DOHH2 (cell line): ENCODE data around the gene PIWIL4.
"Not testable (repeated sequence)": the region's sequence is repeated elsewhere in the genome, so short reads cannot be mapped to it uniquely, and the experiment has no call there.

Experiments used
- H3F3A ChIP-seq: fragments of 200-600 bp; sonication (generic), shearing (Covaris generic); 2 replicates; pipeline ENCODE4 v1.6.0; 2016; ENCODE audit warnings: antibody characterized with exemption, mild to moderate bottlenecking; ENCODE audit not compliant: control insufficient read depth, insufficient read depth
- H3K27ac ChIP-seq: fragments of 200-600 bp; sonication (generic); 2 replicates; pipeline ENCODE4 v1.5.1; 2014; ENCODE audit warnings: low read depth, mild to moderate bottlenecking, low read length, moderate library complexity
- H3K27me3 ChIP-seq: fragments of 200-600 bp; sonication (generic); 2 replicates; pipeline ENCODE4 v1.6.1; 2014; ENCODE audit warnings: mild to moderate bottlenecking, low read length, mixed read lengths; ENCODE audit not compliant: control insufficient read depth
- H3K36me3 ChIP-seq: fragments of 200-600 bp; sonication (generic); 2 replicates; pipeline ENCODE4 v1.6.1; 2014; ENCODE audit warnings: mild to moderate bottlenecking, low read length, moderate library complexity, mixed read lengths; ENCODE audit not compliant: control insufficient read depth
- H3K4me1 ChIP-seq: fragments of 200-600 bp; sonication (generic); 2 replicates; pipeline ENCODE4 v1.6.1; 2014; ENCODE audit warnings: mild to moderate bottlenecking, low read length, mixed read lengths; ENCODE audit not compliant: control insufficient read depth
- H3K4me2 ChIP-seq: fragments of 200-600 bp; sonication (generic); 2 replicates; pipeline ENCODE4 v1.6.0; 2014; ENCODE audit warnings: mild to moderate bottlenecking, low read length, moderate library complexity
- H3K4me3 ChIP-seq: fragments of 200-600 bp; sonication (generic); 2 replicates; pipeline ENCODE4 v1.5.1; 2014; ENCODE audit warnings: mild to moderate bottlenecking, low read length, mixed read lengths
- H3K79me2 ChIP-seq: fragments of 200-600 bp; sonication (generic); 2 replicates; pipeline ENCODE4 v1.6.1; 2014; ENCODE audit warnings: mild to moderate bottlenecking, low read length, mixed read lengths; ENCODE audit not compliant: control insufficient read depth
- H3K9me2 ChIP-seq: fragments of 200-600 bp; sonication (generic); replicated peaks from 2 replicates; pipeline ENCODE4 v1.6.1; 2014; ENCODE audit warnings: mild to moderate bottlenecking, low read length, mixed read lengths; ENCODE audit not compliant: control insufficient read depth
- H3K9me3 ChIP-seq: fragments of 200-600 bp; sonication (generic); 2 replicates; pipeline ENCODE4 v1.6.1; 2014; ENCODE audit warnings: antibody characterized with exemption, low read length, mixed read lengths; ENCODE audit not compliant: control insufficient read depth, insufficient read depth
- H4K20me1 ChIP-seq: fragments of 200-600 bp; sonication (generic); 2 replicates; pipeline ENCODE4 v1.6.0; 2014; ENCODE audit warnings: low read depth, mild to moderate bottlenecking, antibody characterized with exemption, low read length, moderate library complexity; ENCODE audit not compliant: control insufficient read depth, insufficient read depth
- EZH2phosphoT487 ChIP-seq: fragments of 200-600 bp; sonication (generic); IDR thresholded peaks from 2 replicates; pipeline ENCODE4 v1.6.1; 2017; ENCODE audit warnings: borderline replicate concordance, mild to moderate bottlenecking, antibody characterized with exemption, low read length, moderate library complexity, mixed read lengths
- TF ChIP-seq, protein P1 (sequence below): fragments of 200-600 bp; sonication (generic); IDR thresholded peaks from one replicate; pipeline ENCODE4 v1.5.1; 2014; ENCODE audit warnings: antibody characterized with exemption, mild to moderate bottlenecking, low read depth, low read length; ENCODE audit not compliant: poor library complexity, severe bottlenecking

Gene PIWIL4

GRCh38 chr11:94639901-94640721, 72.9 kb downstream of the PIWIL4 start:
- H3K4me3 ChIP-seq, result no peak overlapping the region
- H3K9me3 ChIP-seq, result no peaks in the 10 kb centered on the region
- H3K4me2 ChIP-seq, result no peak overlapping the region
- no peaks in the 10 kb centered on the region for H3K27me3 ChIP-seq
- H3K79me2 ChIP-seq, result no peaks in the 10 kb centered on the region
- no peaks in the 10 kb centered on the region for H4K20me1 ChIP-seq
- H3K4me1 ChIP-seq, result no peaks in the 10 kb centered on the region
- H3K27ac ChIP-seq, result no peak overlapping the region
- TF ChIP-seq, protein P1, sequence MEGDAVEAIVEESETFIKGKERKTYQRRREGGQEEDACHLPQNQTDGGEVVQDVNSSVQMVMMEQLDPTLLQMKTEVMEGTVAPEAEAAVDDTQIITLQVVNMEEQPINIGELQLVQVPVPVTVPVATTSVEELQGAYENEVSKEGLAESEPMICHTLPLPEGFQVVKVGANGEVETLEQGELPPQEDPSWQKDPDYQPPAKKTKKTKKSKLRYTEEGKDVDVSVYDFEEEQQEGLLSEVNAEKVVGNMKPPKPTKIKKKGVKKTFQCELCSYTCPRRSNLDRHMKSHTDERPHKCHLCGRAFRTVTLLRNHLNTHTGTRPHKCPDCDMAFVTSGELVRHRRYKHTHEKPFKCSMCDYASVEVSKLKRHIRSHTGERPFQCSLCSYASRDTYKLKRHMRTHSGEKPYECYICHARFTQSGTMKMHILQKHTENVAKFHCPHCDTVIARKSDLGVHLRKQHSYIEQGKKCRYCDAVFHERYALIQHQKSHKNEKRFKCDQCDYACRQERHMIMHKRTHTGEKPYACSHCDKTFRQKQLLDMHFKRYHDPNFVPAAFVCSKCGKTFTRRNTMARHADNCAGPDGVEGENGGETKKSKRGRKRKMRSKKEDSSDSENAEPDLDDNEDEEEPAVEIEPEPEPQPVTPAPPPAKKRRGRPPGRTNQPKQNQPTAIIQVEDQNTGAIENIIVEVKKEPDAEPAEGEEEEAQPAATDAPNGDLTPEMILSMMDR, result no peak
- no peak for TF ChIP-seq EZH2phosphoT487
- H3F3A ChIP-seq, result no peaks in the 10 kb centered on the region
- H3K36me3 ChIP-seq, result no peaks in the 10 kb centered on the region
- H3K9me2 ChIP-seq, result no peaks in the 10 kb centered on the region

DNA sequence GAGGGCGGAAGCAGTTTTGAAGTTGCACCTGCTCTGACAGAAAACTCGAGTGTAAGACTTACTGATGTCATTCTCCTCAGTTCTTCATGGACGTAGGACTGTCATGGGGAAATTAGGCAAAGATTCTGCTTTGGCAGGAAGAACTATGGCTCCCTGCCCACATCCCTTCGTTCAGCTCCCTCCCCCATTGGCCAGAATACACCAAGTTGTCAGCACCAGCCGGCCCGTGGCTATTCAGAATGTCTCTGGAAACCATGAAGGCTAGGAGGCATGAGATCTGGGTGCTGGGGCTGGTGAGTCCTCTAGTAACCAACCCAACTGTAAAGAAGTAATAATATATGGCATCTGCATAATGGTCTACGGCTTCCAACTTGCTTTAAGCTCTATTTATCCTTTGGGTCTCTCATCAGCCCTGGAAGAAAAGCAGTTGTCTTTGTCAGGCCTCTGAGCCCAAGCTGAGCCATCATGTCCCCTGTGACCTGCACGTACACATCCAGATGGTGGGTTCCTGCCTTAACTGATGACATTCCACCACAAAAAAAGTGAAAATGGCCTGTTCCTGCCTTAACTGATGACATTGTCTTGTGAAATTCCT, 74.1 kb downstream of the PIWIL4 start:
- Histone ChIP-seq H3K4me2 (no peak overlapping the region), H3K79me2 (no peaks in the 10 kb centered on the region), H3F3A (no peaks in the 10 kb centered on the region), H3K27me3 (no peaks in the 10 kb centered on the region), H3K36me3 (no peaks in the 10 kb centered on the region), H3K4me3 (no peak overlapping the region), H3K9me3 (no peaks in the 10 kb centered on the region), H3K9me2 (no peaks in the 10 kb centered on the region), H4K20me1 (no peaks in the 10 kb centered on the region), H3K27ac (no peak overlapping the region), H3K4me1 (no peaks in the 10 kb centered on the region)
- TF ChIP-seq, protein P1, result no peak
- no peak for TF ChIP-seq EZH2phosphoT487

GRCh38 chr11:94643186-94643585, 76.0 kb downstream of the PIWIL4 start:
- not testable (repeated sequence) for H3K27me3 ChIP-seq, H3K36me3 ChIP-seq, H3F3A ChIP-seq, H3K4me2 ChIP-seq, H3K4me3 ChIP-seq, H3K9me2 ChIP-seq, H4K20me1 ChIP-seq, H3K4me1 ChIP-seq, H3K9me3 ChIP-seq, H3K27ac ChIP-seq, H3K79me2 ChIP-seq

DNA sequence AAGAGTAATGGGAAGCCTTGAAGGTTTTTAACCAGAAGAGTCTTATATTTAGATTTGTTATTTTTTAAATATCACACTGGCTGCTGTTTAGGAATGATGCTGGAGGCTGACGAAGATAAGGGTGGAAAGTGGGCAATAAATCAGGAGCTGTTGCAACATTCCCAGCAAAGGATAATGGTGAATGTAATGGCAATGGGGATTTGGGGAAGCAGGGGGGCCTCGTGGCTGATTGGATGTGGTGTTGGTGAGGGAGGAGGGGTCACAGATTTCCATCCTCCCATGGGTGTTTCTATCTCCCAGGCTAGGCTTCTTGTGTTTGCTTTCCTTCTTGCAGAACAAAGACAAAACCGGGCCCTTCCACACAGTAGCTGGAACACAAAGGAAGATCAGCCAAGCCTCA, 80.8 kb downstream of the PIWIL4 start:
- no peaks in the 10 kb centered on the region for H3K9me3 ChIP-seq
- H4K20me1 ChIP-seq, result no peaks in the 10 kb centered on the region
- no peaks in the 10 kb centered on the region for H3K79me2 ChIP-seq
- H3K27ac ChIP-seq, result no peak overlapping the region
- H3K27me3 ChIP-seq, result peaks cover 3% of the 10 kb centered on the region; the same call in 1 of the 2 replicates
- H3K4me3 ChIP-seq, result no peak overlapping the region
- H3K9me2 ChIP-seq, result no peaks in the 10 kb centered on the region
- no peak overlapping the region for H3K4me2 ChIP-seq
- H3K4me1 ChIP-seq, result no peaks in the 10 kb centered on the region
- TF ChIP-seq EZH2phosphoT487, result no peak
- TF ChIP-seq, protein P1, result no peak
- H3K36me3 ChIP-seq, result no peaks in the 10 kb centered on the region
- H3F3A ChIP-seq, result no peaks in the 10 kb centered on the region
